ENCODE results near the gene IGLL5. TPM values are rescaled to one million over a fixed set of nuclear protein-coding genes. Genes with fewer than 3 reads are reported as not detected.

Gene IGLL5
- total RNA-seq, 4 donors from 2014 or later = 1.8 to 15.7 TPM; not detected in 2

DNA sequence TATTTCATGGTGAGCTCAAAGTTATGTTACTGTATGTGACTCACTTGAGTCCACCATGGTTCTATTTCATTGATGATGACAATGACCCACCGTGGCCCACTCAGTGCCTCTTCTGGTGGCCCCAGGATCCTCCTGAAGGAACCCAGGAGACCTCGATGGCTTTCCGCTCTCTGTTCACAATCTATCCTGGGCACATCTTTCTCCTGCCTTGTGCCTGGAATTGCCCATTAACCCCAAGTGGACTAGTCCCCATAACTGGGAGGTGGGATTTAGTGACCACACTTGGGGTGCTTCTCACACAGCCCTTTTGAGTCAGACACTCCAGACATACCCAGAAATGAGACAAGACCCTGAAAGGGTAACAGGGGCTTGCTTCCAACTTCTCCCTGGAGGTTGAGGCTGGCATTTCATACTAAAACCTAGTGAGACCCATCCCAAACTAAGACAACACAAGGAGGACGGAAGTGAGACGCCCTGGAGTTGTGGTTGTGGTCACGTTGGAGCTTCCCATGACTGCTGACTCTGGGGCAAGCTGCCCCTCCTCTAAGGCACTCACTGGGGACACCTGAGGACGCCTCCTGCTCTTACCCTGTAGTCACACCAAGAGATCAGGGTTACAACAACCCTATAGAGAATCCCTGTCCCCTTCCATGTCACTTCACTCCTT is 22.1 kb downstream of the IGLL5 start:
- H3K4me3 ChIP-seq (replicated peaks in 1 of 3) = no peak overlapping the region
- no peaks in the 10 kb centered on the region for H3K9me3 ChIP-seq
- H3K4me1 ChIP-seq = no peaks in the 10 kb centered on the region
- no peak for DNase-seq
- TF ChIP-seq CTCF (IDR thresholded peaks at IDR 0.05) (no peak), POLR2A (IDR thresholded peaks at IDR 0.05) (no peak)
- intact Hi-C loops (cut with DNase I) = no loop called here
- no peak overlapping the region for H3K27ac ChIP-seq
- H3K27me3 ChIP-seq = no peaks in the 10 kb centered on the region
- no peaks in the 10 kb centered on the region for H3K36me3 ChIP-seq
- 83 to 85% methylated on average over 7 of the region's 7 CpGs for WGBS, 2 donors

- Histone ChIP-seq H3K9me3 (no peaks in the 10 kb centered on the region), H3K27ac (no peak overlapping the region), H3K4me1 (no peaks in the 10 kb centered on the region), H3K27me3 (no peaks in the 10 kb centered on the region), H3K36me3 (no peaks in the 10 kb centered on the region), H3K4me3 (replicated peaks in 1 of 3) (no peak overlapping the region)
- no peak for TF ChIP-seq CTCF (IDR thresholded peaks at IDR 0.05)
- no peak for TF ChIP-seq POLR2A (IDR thresholded peaks at IDR 0.05)
- no peak for DNase-seq
- WGBS, 2 donors = 71 to 79% methylated on average over 13 of the region's 15 CpGs
- intact Hi-C loops (cut with DNase I) = no loop called here
These were observed 22.9 kb downstream of the IGLL5 start for GRCh38 chr22:22910272-22911240.

DNA sequence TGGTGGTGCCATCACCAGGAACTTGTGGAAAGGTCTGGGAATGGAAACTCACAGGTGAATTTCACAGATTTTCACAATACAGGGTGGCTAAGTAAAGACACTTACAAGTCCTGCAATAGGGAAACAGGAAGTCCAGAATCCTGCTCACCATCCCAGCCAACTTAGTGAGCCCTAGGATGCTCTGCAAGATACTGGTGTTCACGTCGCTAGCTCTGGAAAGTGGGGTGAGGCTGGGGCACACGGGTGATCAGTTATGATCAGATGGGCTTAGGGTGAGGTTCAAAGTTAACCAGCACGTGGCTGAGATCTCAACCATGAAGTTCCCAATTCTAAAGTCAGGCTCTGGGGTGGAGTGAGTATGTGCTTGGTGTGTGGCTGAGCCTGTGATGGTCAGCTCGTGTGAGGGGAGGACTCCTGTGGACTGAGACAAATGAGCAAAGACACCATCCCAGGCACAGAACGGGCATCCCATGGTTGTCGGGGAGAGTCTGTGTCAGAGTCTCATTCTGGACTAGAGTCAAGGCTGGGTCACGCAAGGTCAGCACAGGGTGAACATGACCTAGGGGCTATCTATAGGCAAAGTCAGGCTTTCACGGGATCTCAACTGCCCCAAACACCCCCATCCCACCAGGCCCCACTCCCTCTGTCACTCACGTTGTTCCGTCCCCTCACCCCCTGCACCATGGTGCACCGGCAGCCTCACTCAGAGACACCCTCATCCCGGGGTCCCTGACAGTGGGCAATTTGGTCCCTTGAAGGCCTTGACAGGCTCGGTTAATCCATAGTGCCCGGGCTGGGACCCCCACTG is 23.9 kb downstream of the IGLL5 start:
- H3K36me3 ChIP-seq = no peaks in the 10 kb centered on the region
- H3K27me3 ChIP-seq = no peaks in the 10 kb centered on the region
- no peak for TF ChIP-seq CTCF (IDR thresholded peaks at IDR 0.05)
- TF ChIP-seq POLR2A (IDR thresholded peaks at IDR 0.05) = no peak
- no peak overlapping the region for H3K27ac ChIP-seq
- DNase-seq = no peak
- H3K4me3 ChIP-seq (replicated peaks in 1 of 3) = no peak overlapping the region
- intact Hi-C loops (cut with DNase I) = no loop called here
- 77 to 89% methylated on average over 13 to 14 of the region's 15 CpGs for WGBS, 2 donors
- no peaks in the 10 kb centered on the region for H3K9me3 ChIP-seq
- H3K4me1 ChIP-seq = no peaks in the 10 kb centered on the region

DNA sequence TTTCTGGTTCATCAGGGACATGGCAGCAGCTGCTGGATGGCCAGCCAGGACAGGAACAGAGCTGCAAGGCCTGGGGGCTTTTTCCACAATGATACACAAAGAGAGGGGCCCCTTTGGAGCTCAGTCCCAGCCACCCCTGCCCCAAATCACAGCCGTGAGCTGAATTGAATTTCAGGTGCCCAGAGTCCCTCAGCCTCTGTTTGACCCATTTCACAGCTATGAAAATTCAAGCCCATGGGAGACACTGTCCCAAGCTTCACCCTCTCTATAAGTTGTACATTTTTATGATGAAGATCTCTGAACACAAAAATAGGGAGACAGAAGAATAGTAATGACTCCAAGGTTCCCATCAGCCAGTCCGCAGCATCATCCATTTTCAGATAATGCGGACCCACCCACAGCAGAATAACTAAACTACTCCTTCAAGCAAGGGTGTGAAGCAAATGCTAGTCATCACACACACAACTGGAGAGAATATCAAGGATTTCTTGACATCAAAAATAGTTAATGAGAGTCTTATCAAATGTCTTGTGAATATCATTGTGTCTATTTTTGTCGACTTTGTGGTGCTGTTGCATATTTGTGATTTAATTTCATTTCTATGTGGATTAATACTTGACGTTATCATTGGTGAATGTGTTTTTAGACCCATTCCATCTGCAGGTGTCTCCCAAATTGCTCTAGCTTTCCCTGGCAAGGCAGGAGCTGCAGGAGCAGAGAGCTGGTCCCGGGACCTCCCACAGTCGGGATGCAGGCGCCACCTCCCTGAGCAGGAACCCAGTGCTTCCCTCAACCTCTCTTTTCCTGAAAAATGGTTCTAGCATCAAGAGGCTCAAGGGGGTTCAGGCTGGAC is 24.7 kb downstream of the IGLL5 start:
- H3K9me3 ChIP-seq = no peaks in the 10 kb centered on the region
- no peak overlapping the region for H3K27ac ChIP-seq
- no peak overlapping the region for H3K4me3 ChIP-seq (replicated peaks in 1 of 3)
- intact Hi-C loops (cut with DNase I) = no loop called here
- TF ChIP-seq POLR2A (IDR thresholded peaks at IDR 0.05) = no peak
- no peak for TF ChIP-seq CTCF (IDR thresholded peaks at IDR 0.05)
- no peaks in the 10 kb centered on the region for H3K27me3 ChIP-seq
- H3K36me3 ChIP-seq = no peaks in the 10 kb centered on the region
- no peak for DNase-seq
- 86 to 88% methylated on average over 8 of the region's 8 CpGs for whole genome bisulfite sequencing, 2 donors
- H3K4me1 ChIP-seq = no peaks in the 10 kb centered on the region

Measured in thyroid gland (tissue), 4 donors.